ENCODE results near the gene MCC.

DNA sequence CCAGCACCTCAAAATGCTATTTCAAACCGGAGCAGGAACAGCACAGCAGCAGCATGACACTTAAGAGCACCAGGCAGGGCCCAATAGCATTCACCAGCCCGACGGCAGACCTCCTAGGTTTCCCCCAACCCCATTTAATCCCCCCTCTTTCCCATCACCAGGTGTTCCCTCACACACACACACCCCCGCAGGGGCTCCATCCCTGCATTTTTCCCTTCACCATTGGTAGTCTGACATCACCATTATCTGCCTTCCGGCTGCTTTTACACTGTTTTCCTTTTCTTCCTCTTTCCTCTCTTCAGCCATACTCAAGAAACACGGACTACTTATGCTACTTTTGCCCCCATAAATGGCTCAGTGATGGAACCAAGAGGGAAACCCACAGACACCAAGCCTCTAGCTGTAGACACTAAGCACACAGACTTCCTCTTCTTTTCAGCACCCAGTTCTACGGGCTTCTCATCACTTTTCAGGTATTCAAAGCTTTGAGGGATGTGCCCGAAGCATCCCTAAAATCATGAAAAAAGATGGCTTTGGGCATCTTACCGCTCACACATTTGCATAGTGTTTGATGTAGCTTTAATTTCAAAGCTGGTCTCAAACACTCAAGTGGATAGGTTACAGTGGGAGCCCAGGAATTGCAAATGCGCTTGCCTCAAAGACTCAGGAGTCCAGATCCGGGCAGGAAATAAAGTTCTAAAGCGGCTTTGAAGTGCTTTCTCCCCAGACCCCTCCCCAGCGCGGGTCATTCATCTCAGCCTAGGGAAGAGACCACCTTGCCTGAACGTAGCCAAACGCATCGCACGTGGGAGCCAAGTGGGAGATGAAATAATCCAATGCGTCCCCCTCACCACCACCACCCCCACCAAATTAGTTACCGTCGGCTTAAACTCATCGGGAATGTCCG lies 194.9 kb downstream of the MCC start:
- TF ChIP-seq LEF1 (IDR thresholded peaks at IDR 0.05; ENCODE audit: borderline replicate concordance) = no peak
- TF ChIP-seq, protein P1, sequence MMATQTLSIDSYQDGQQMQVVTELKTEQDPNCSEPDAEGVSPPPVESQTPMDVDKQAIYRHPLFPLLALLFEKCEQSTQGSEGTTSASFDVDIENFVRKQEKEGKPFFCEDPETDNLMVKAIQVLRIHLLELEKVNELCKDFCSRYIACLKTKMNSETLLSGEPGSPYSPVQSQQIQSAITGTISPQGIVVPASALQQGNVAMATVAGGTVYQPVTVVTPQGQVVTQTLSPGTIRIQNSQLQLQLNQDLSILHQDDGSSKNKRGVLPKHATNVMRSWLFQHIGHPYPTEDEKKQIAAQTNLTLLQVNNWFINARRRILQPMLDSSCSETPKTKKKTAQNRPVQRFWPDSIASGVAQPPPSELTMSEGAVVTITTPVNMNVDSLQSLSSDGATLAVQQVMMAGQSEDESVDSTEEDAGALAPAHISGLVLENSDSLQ (IDR thresholded peaks at IDR 0.05) = no peak
- TF ChIP-seq FOXK2 (IDR thresholded peaks at IDR 0.05) = no peak
- TF ChIP-seq SP1 (IDR thresholded peaks at IDR 0.05) = no peak
